HG03354 (cell line): Measurements from ENCODE around the gene C17orf58.
A peak's percentile ranks its signal among the peaks of the same experiment; 100 is the strongest.
"Not testable (repeated sequence)": the region's sequence is repeated elsewhere in the genome, so short reads cannot be mapped to it uniquely, and the experiment has no call there.

Experiments
- ATAC-seq: cut with Tn5 transposase; IDR thresholded peaks from one replicate; pipeline ENCODE4 v1.9.1; 2021; ENCODE audit warnings: mild to moderate bottlenecking; ENCODE audit not compliant: unreplicated experiment, poor library complexity, severe bottlenecking

The C17orf58 gene

GRCh38 chr17:67996301-67997171 is at the start of gene C17orf58:
TSS of gene C17orf58 (minus strand) at chr17:67996469. CDS start at chr17:67996198, 271 bp downstream.
- ATAC-seq, result not testable (repeated sequence)

DNA sequence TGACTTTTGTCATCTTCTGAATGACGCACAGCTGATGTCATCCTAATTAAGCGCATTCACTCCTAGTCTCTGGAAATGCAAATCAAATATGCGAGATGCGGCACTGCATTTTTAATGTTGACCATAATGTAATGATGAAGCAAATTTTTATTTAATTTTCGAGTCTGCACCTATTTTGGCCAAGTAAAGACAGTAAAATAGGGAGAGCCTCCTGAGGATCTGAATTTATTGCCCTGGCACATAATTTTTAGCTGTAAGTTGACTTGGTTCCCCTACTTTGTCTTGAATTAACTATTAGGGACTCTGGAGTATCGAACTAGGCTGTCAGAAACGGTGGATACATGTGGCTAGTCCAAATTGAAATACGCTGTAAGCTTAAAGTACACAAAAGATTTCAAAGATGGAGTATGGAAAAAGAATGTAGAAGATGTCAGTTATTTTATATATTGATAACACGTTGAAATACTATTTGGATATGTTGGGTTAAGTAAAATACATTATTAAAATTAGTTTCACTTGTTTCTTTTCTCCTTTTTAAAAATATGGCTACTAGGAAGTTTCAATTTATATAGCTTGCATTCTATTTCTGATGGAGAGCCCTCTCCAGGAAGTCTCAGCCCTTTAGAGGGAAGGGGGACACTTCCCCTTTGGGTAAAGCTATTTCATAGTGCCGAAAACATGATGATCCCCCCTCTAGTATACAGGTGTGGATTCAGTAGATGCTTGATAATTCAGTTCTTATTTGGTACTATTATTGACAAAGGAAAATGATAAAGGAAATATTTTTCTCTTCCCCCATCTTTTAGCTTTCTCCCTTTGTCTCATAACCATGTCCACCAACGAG is 40.3 kb upstream of the C17orf58 start:
- no peak for ATAC-seq

DNA sequence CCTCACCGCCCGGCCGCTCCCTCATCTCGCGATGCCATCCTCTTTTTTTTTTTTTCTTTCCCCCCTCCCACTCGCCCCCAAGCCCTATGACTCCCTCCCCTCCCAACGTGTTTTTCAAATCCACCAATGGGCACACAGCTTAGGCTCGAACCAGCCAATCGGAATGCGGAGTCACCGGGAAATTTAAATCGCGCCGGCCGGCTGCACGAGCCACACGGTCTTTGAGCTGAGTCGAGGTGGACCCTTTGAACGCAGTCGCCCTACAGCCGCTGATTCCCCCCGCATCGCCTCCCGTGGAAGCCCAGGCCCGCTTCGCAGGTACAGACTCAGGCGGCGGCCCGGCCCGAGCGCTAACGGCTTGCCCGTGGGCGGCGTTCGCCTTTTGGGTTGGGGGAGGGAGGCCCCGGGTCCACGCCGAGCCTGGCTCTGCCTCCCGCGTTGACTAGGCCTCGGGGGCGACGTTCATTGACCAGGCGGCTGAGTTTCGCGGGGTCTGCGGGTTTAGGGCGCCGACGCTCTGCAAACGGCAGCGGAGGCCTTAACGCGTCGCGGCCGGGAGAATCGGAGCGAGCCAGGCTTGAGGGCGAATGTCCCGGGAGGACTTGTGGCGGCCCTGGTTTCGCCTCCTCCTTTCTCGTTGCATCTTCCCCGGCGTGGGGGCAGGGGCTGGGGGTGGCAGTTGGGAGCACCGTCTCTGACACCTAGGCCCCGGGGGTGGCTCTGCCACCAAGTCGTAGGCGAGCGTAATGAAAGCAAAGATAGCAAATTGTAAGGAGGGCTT is 39.4 kb upstream of the C17orf58 start, which contains the start of gene KPNA2:
KPNA2 (plus strand) TSS at position 213 of the 781 bp plus-strand sequence. CDS start 1,398 bp downstream, outside the sequence.
- ATAC-seq, result peak; percentile 95

- ATAC-seq, result peak; percentile 91
These were observed 38.9 kb upstream of the C17orf58 start for GRCh38 chr17:68035131-68035522.

DNA sequence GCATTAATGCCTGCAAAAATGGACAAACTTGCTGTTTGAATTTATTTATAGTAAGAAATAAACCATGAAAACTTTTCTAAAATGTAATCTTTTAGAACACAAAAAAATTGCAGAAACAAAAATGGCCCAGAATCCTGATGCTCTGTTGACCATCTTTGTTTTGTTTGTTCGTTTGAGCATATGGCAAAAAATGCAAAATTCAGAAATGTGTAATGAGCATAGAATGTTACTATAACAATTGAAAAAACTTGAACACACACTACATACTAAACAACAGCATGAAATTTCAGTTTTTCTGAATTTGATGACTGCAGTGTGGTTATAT is 38.1 kb upstream of the C17orf58 start:
- ATAC-seq, result no peak

GRCh38 chr17:68033636-68034451 is 37.6 kb upstream of the C17orf58 start:
- ATAC-seq, result no peak

DNA sequence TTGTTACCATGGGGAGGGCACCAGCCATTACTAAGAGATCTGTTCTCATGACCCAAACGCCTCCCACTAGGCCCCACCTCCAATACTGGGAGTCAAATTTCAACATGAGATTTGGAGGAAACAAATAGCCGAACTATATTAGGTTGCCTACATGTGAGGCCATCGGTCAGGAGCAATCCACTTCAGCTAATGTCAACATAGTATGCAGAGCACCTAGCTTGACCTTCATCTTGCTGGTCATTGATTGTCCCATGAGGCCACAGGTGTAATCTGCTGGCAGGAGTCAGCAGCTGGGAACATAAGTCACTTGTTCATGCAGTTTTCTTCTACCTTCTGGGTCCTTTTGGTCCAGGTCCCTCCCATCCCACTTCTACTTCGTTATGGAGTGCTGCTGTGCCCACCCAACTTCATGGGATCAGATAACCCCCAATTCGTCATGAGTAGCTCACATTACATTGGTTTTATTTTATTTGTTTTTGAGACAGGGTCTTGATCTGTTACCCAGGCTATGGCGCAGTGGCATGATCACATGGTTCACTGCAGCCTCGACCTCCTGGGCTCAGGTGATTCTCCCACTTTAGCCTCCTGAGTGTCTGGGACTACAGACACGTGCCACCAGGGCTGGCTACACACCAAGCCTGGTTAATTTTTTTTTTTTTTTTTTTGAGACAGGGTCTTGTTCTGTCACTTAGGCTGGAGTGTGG is 33.4 kb upstream of the C17orf58 start:
- no peak for ATAC-seq

GRCh38 chr17:68022547-68022946 is 26.3 kb upstream of the C17orf58 start:
- ATAC-seq, result not testable (repeated sequence)

- ATAC-seq, result no peak
These were observed 25.7 kb upstream of the C17orf58 start for GRCh38 chr17:68021963-68022362.

- ATAC-seq, result not testable (repeated sequence)
These were observed 24.5 kb upstream of the C17orf58 start for GRCh38 chr17:68020791-68021190.

DNA sequence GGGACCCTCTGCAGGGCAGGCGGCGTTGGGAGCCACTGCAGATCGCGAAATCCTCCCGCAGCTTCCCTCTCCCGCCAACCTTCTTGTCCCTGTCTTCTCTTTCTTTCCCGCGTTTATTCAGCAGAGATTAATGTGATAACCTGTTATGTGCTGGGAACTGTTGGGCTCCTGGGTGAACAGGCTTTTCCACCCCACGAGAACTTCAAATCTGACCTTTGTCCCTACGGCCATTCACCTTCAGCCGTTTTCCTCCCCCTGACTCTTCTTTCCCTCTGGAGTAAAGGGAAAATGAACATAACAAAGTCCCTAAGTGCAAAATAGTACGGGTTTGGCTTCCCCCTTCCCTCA is 24.1 kb upstream of the C17orf58 start:
- ATAC-seq, result peak; percentile 6

DNA sequence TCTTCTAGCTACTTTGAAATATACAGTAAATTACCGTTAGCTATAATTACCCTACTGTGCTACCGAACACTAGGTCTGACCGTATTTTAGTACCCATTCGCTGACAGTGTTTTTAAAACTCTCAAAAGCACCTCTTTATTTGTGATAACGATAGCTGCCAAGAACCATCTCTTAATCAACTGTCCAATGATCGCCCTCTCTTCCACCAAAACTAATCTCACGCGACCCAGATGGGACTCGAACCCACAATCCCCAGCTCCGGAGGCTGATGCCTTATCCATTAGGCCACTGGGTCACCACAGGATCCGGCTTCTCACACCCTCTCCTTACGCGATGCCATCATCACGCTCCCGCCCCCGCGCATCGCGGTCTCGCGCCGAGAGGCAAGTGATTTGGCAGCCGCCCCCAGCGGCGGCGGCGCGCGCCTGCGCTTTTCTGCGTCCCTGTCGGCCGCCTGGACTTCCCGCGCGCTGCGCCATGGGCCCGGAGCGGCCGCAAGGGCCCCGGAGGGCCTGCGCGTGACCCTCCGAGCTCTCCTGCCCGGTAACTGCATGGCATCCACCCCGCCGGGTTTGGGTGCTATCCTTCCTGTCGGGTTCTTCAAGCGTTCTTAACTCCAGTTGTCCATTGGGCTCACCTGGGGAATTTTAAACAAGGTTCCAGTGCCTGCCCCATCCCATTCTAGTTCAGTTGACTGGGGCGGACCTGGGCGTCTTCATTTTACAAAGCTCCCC is 23.6 kb upstream of the C17orf58 start:
- peak; percentile 95 for ATAC-seq

DNA sequence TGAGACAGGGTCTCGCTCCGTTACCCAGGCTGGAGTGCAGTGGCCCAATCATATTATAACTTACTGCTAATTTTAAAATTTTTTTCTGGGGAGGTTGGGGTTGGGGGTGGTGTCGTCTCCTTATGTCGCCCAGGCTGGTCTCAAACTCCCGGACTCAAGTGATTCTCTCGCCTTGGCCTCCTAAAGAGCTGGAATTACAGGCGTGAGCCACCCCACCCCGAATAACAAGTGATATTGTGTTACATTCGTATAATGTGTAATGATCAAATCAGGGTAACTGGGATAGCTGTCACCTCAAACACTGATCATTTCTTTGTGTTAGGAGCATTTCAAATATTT is 23.0 kb upstream of the C17orf58 start:
- no peak for ATAC-seq

GRCh38 chr17:68018493-68018892 is 22.2 kb upstream of the C17orf58 start:
- ATAC-seq, result not testable (repeated sequence)

DNA sequence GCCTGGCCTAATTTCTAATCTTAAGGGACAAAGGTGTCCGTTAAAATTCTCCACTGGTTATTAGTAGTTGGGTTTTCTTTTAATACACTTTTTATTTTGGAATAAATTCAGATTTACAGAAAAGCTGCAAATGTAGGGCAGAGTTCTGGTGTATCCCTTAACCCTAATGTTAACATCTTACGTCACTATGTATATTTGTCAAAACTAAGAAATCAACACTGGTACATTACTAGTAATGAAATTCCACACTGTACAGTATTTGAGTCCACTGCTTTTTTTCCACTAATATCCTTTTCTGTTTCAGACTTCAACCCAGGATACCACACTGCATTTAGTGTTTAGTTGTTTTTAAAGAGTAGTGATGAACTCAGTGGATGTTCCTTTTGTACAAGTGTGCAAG is 20.6 kb upstream of the C17orf58 start:
- ATAC-seq, result no peak

- no peak for ATAC-seq
These were observed 18.9 kb upstream of the C17orf58 start for GRCh38 chr17:68015081-68015723.

DNA sequence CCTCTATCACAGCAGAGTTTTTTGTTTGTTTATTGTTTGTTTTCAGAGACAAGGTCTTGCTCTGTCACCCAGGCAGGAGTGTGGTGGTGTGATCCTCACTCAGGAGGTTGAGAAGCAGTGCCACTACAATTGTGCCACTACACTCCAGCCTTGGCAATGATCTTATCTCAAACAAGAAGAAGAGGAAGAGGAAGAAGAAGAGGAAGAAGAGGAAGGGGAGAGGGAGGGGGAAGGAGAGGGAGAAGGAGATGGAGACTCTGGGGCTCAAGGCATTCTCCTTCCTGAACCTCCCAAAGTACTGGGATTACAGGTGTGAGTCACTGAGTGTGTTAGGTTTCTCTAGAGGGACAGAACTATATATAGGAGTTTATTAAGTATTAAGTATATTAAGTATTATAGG is 17.1 kb upstream of the C17orf58 start:
- no peak for ATAC-seq

GRCh38 chr17:68011199-68011665 is 15.0 kb upstream of the C17orf58 start:
- ATAC-seq, result peak; percentile 71
